Measurements from ENCODE around the gene SLC7A4.

DNA sequence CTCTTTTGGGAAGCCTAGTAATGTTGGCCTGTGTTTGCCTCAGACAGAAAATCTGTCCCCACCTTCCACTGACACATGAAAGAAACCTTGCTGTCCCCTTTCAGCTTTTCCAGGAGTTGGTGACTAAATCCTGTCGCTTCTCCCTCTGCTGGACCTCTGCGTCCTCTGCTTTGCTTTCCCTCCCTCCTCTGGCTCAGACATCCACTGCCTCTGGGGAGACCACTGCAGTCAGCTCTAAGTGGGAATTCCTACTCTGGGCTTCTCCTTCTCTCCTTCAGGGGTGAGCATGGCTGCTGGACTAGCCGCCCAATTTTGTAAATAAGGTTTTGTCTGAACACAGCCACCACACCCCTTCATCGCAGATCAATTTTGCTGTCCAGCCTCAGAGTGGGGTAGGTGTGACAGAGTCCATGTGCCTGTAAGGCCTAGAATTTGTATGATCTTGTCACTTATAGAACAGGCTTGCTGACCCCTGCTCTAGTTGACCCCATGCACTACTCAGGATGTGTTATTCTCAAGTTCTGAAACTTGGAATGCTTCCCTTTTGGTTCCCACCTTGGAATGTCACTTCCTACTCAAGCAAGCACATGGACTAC is 36.4 kb upstream of the SLC7A4 start:
- TF ChIP-seq, protein P1, sequence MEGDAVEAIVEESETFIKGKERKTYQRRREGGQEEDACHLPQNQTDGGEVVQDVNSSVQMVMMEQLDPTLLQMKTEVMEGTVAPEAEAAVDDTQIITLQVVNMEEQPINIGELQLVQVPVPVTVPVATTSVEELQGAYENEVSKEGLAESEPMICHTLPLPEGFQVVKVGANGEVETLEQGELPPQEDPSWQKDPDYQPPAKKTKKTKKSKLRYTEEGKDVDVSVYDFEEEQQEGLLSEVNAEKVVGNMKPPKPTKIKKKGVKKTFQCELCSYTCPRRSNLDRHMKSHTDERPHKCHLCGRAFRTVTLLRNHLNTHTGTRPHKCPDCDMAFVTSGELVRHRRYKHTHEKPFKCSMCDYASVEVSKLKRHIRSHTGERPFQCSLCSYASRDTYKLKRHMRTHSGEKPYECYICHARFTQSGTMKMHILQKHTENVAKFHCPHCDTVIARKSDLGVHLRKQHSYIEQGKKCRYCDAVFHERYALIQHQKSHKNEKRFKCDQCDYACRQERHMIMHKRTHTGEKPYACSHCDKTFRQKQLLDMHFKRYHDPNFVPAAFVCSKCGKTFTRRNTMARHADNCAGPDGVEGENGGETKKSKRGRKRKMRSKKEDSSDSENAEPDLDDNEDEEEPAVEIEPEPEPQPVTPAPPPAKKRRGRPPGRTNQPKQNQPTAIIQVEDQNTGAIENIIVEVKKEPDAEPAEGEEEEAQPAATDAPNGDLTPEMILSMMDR (IDR thresholded peaks at IDR 0.05; ENCODE audit: low read depth, low read length), result no peak
- no peak for TF ChIP-seq EZH2phosphoT487 (IDR thresholded peaks at IDR 0.05; ENCODE audit: low read depth)
